Measurements from ENCODE around the gene CROT. TPM values are rescaled to one million over a fixed set of nuclear protein-coding genes. Genes with fewer than 3 reads are reported as not detected.

Gene CROT
- total and polyA plus RNA-seq, 2 donors from 2014 or later = 17.0 to 23.2 TPM

GRCh38 chr7:87426160-87426559 lies 80.7 kb downstream of the CROT start:
- Histone ChIP-seq H3K27me3 (ENCODE audit: control insufficient read depth, insufficient read depth, low read length) (no peaks in the 10 kb centered on the region), H3K9me3 (ENCODE audit: control insufficient read depth in 2 of 3, insufficient read depth in 1 of 3, low read length in 3 of 3) (no peaks in the 10 kb centered on the region), H3K36me3 (ENCODE audit: control insufficient read depth in 2 of 3, insufficient read depth in 3 of 3, low read length in 3 of 3) (no peaks in the 10 kb centered on the region), H3K27ac (ENCODE audit: low read depth in 2 of 2, low read length in 2 of 2) (no peak overlapping the region), H3K4me3 (ENCODE audit: low read length in 3 of 3) (no peak overlapping the region), H3K4me1 (ENCODE audit: control insufficient read depth in 2 of 3, insufficient read depth in 2 of 3, low read depth in 1 of 3, low read length in 3 of 3) (no peaks in the 10 kb centered on the region), H3K9ac (ENCODE audit: low read length in 3 of 3) (no peak overlapping the region)
- TF ChIP-seq CTCF (IDR thresholded peaks at IDR 0.05; ENCODE audit: borderline replicate concordance, extremely low read depth, insufficient read depth) = no peak
- no peak for FAIRE-seq
- DNase-seq = no peak
- intact Hi-C loops (cut with DNase I) = no loop called here

DNA sequence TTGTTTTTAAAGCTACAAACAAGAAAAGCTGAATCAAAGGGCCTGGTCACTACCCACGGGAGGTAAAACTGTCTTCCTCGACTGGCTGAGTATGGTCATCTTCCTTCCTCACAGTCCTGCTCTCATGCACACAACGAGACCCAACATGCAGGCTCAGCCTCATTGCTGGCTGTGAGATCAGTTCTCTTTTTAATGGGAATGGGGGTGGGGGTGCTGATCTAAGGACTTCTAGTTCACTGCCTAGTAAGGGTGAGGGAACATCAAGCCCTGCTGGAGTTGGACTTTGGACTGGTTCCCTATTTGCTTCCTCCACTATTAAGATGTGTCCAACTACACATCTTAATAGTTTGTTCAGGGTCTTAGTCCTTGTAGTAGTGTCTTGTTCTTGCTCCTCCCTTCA lies 81.8 kb downstream of the CROT start:
- Histone ChIP-seq H3K4me1 (ENCODE audit: control insufficient read depth in 2 of 3, insufficient read depth in 2 of 3, low read depth in 1 of 3, low read length in 3 of 3) (no peaks in the 10 kb centered on the region), H3K27me3 (ENCODE audit: control insufficient read depth, insufficient read depth, low read length) (no peaks in the 10 kb centered on the region), H3K27ac (ENCODE audit: low read depth in 2 of 2, low read length in 2 of 2) (no peak overlapping the region), H3K36me3 (ENCODE audit: control insufficient read depth in 2 of 3, insufficient read depth in 3 of 3, low read length in 3 of 3) (no peaks in the 10 kb centered on the region), H3K4me3 (ENCODE audit: low read length in 3 of 3) (no peak overlapping the region), H3K9me3 (ENCODE audit: control insufficient read depth in 2 of 3, insufficient read depth in 1 of 3, low read length in 3 of 3) (no peaks in the 10 kb centered on the region), H3K9ac (ENCODE audit: low read length in 3 of 3) (no peak overlapping the region)
- no peak for TF ChIP-seq CTCF (IDR thresholded peaks at IDR 0.05; ENCODE audit: borderline replicate concordance, extremely low read depth, insufficient read depth)
- FAIRE-seq (no peak), DNase-seq (no peak)
- intact Hi-C loops (cut with DNase I) = no loop called here

- no peak overlapping the region for H3K4me3 ChIP-seq (ENCODE audit: low read length in 3 of 3)
- H3K36me3 ChIP-seq (ENCODE audit: control insufficient read depth in 2 of 3, insufficient read depth in 3 of 3, low read length in 3 of 3) = no peaks in the 10 kb centered on the region
- TF ChIP-seq CTCF (IDR thresholded peaks at IDR 0.05; ENCODE audit: borderline replicate concordance, extremely low read depth, insufficient read depth) = no peak
- no peak overlapping the region for H3K9ac ChIP-seq (ENCODE audit: low read length in 3 of 3)
- H3K9me3 ChIP-seq (ENCODE audit: control insufficient read depth in 2 of 3, insufficient read depth in 1 of 3, low read length in 3 of 3) = no peaks in the 10 kb centered on the region
- DNase-seq = no peak
- FAIRE-seq = no peak
- H3K27ac ChIP-seq (ENCODE audit: low read depth in 2 of 2, low read length in 2 of 2) = no peak overlapping the region
- no peaks in the 10 kb centered on the region for H3K27me3 ChIP-seq (ENCODE audit: control insufficient read depth, insufficient read depth, low read length)
- H3K4me1 ChIP-seq (ENCODE audit: control insufficient read depth in 2 of 3, insufficient read depth in 2 of 3, low read depth in 1 of 3, low read length in 3 of 3) = no peaks in the 10 kb centered on the region
- intact Hi-C loops (cut with DNase I) = no loop called here
Observed at GRCh38 chr7:87432536-87432935, 87.1 kb downstream of the CROT start.

GRCh38 chr7:87435546-87435945 lies 90.1 kb downstream of the CROT start:
- intact Hi-C loops (cut with DNase I) = no loop called here
- Histone ChIP-seq H3K9me3 (ENCODE audit: control insufficient read depth in 2 of 3, insufficient read depth in 1 of 3, low read length in 3 of 3) (no peaks in the 10 kb centered on the region), H3K27ac (ENCODE audit: low read depth in 2 of 2, low read length in 2 of 2) (no peak overlapping the region), H3K4me1 (ENCODE audit: control insufficient read depth in 2 of 3, insufficient read depth in 2 of 3, low read depth in 1 of 3, low read length in 3 of 3) (no peaks in the 10 kb centered on the region), H3K36me3 (ENCODE audit: control insufficient read depth in 2 of 3, insufficient read depth in 3 of 3, low read length in 3 of 3) (no peaks in the 10 kb centered on the region), H3K4me3 (ENCODE audit: low read length in 3 of 3) (no peak overlapping the region), H3K9ac (ENCODE audit: low read length in 3 of 3) (no peak overlapping the region), H3K27me3 (ENCODE audit: control insufficient read depth, insufficient read depth, low read length) (no peaks in the 10 kb centered on the region)
- FAIRE-seq (no peak), DNase-seq (no peak)
- TF ChIP-seq CTCF (IDR thresholded peaks at IDR 0.05; ENCODE audit: borderline replicate concordance, extremely low read depth, insufficient read depth) = no peak

Data from kidney (tissue), 14 donors.